Measurements from ENCODE around the gene KATNAL2.
"Not testable (repeated sequence)": the region's sequence is repeated elsewhere in the genome, so short reads cannot be mapped to it uniquely, and the experiment has no call there.

Gene KATNAL2

GRCh38 chr18:46920653-46921052 lies 3.3 kb downstream of the KATNAL2 start:
- DNase-seq (ENCODE audit: extremely low read depth in 1 of 2, low read depth in 1 of 2), result no peak

GRCh38 chr18:46939337-46939963 lies 22.0 kb downstream of the KATNAL2 start:
- no peak for DNase-seq (ENCODE audit: extremely low read depth in 1 of 2, low read depth in 1 of 2)

- no peak for DNase-seq (ENCODE audit: extremely low read depth in 1 of 2, low read depth in 1 of 2)
Observed at GRCh38 chr18:46939998-46940571, 22.7 kb downstream of the KATNAL2 start.

- DNase-seq (ENCODE audit: extremely low read depth in 1 of 2, low read depth in 1 of 2), result no peak
Observed at GRCh38 chr18:46942646-46943045, 25.2 kb downstream of the KATNAL2 start.

GRCh38 chr18:46946656-46947282 lies 29.4 kb downstream of the KATNAL2 start:
- DNase-seq (ENCODE audit: extremely low read depth in 1 of 2, low read depth in 1 of 2), result peak; percentile 6 to 8

- no peak for DNase-seq (ENCODE audit: extremely low read depth in 1 of 2, low read depth in 1 of 2)
Observed at GRCh38 chr18:46950064-46950656, 32.8 kb downstream of the KATNAL2 start.

GRCh38 chr18:46953195-46953594 lies 35.8 kb downstream of the KATNAL2 start:
- no peak for DNase-seq (ENCODE audit: extremely low read depth in 1 of 2, low read depth in 1 of 2)

GRCh38 chr18:46958209-46958608 lies 40.8 kb downstream of the KATNAL2 start:
- DNase-seq (ENCODE audit: extremely low read depth in 1 of 2, low read depth in 1 of 2), result no peak

- DNase-seq (ENCODE audit: extremely low read depth in 1 of 2, low read depth in 1 of 2), result not testable (repeated sequence)
Observed at GRCh38 chr18:46963656-46964578, 46.5 kb downstream of the KATNAL2 start.

GRCh38 chr18:46964579-46965293 lies 47.3 kb downstream of the KATNAL2 start:
- not testable (repeated sequence) for DNase-seq (ENCODE audit: extremely low read depth in 1 of 2, low read depth in 1 of 2)

- not testable (repeated sequence) for DNase-seq (ENCODE audit: extremely low read depth in 1 of 2, low read depth in 1 of 2)
Observed at GRCh38 chr18:46966266-46966665, 48.9 kb downstream of the KATNAL2 start.

GRCh38 chr18:46969551-46969950 lies 52.1 kb downstream of the KATNAL2 start:
- not testable (repeated sequence) for DNase-seq (ENCODE audit: extremely low read depth in 1 of 2, low read depth in 1 of 2)

- not testable (repeated sequence) for DNase-seq (ENCODE audit: extremely low read depth in 1 of 2, low read depth in 1 of 2)
Observed at GRCh38 chr18:47019870-47020269, 102.5 kb downstream of the KATNAL2 start.

- DNase-seq (ENCODE audit: extremely low read depth in 1 of 2, low read depth in 1 of 2), result not testable (repeated sequence)
Observed at GRCh38 chr18:47020757-47021156, 103.4 kb downstream of the KATNAL2 start.

- DNase-seq (ENCODE audit: extremely low read depth in 1 of 2, low read depth in 1 of 2), result not testable (repeated sequence)
Observed at GRCh38 chr18:47022821-47023220, 105.4 kb downstream of the KATNAL2 start.

GRCh38 chr18:47023769-47024465 lies 106.5 kb downstream of the KATNAL2 start:
- DNase-seq (ENCODE audit: extremely low read depth in 1 of 2, low read depth in 1 of 2), result not testable (repeated sequence)

- not testable (repeated sequence) for DNase-seq (ENCODE audit: extremely low read depth in 1 of 2, low read depth in 1 of 2)
Observed at GRCh38 chr18:47025557-47026174, 108.3 kb downstream of the KATNAL2 start.

- not testable (repeated sequence) for DNase-seq (ENCODE audit: extremely low read depth in 1 of 2, low read depth in 1 of 2)
Observed at GRCh38 chr18:47028738-47029137, 111.3 kb downstream of the KATNAL2 start.

Measured in activated CD8-positive, alpha-beta memory T cell treated with anti-CD3 and anti-CD28 coated beads for 1 hour (primary cell).